ENCODE data around the gene ZIK1. TPM values are rescaled to one million over a fixed set of nuclear protein-coding genes. Genes with fewer than 3 reads are reported as not detected.

Gene ZIK1
- 12.6 and 13.4 TPM in 2 replicates for total RNA-seq

DNA sequence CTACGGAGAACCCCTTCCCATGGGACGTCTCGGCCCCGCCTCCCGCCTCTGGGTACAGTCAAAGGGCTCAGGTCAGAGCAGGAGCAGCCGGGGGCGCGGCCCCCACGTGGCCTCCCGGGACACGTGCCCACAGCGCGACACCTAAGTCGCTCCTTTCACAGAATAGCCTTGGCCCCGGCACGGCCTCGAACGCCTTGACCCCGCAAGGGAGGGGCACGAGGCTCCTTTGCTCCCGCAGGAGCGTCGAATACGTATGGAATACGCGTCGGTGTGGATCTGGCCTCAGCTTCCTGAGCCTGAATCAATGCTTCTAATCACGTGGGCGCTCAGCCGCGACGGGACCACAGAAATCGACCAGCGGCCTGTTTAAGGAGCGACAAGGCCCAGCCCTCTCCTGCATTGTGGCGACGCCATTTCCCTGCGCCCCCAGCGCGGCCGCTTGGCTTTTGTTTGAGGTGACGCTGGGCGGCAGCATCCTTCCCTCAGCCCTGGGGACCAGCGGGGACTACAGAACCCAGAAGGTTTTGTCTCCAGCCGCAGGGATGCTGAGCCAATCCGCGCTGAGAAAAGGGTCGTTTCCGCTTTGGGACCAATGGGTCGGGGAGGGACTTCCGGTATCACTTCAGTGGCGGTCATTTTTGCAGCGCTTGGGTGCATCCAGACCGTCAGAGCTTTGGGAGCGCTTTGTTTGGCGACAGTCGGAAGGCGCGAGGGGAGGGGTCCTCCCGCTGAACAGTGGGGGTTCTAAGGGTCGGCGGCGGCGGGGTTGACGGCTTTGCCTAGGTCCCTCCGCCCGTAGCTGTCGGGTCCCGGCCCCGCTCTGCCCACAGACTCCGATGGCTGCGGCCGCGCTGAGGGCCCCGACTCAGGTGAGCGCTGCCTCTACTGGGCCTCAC is at the start of gene ZIK1:
TSS of gene ZIK1 (plus strand) at position 625 of the 896 bp plus-strand sequence. CDS start at position 837, 212 bp downstream.

DNA sequence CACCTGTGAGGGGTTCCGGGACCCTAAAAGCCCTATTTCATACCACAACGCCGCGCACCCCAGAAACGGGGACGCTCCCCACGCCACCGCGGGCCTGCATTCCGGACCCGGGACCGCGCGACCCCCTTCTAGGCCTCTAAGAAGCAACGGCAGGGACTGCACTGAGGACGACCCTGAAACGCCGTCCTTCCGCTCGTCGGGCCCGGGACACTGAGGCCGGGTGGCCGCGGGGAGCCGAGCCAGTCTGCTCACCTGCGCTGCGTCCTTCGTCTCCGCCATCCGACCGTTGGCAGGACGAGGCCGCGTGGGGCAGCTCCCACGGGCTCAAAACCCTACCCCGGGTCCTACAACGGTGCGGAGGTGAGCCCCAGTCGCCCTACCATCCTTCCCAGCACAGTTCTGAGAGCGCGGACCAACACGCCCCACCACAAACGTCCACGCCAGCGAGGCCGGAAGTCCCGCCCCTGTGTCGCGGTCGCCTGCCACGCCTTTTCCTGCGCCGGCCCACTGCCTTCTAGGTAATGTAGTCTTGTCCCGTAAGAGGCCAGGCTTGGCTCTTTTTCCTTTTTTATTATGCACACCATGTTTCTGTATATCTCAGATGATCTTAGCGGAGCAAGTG is 24.4 kb upstream of the ZIK1 start, which contains the start of gene ZNF550:
TSS of gene ZNF550 (minus strand) at position 460 of the 622 bp plus-strand sequence. CDS start at position 279, 181 bp downstream.

DNA sequence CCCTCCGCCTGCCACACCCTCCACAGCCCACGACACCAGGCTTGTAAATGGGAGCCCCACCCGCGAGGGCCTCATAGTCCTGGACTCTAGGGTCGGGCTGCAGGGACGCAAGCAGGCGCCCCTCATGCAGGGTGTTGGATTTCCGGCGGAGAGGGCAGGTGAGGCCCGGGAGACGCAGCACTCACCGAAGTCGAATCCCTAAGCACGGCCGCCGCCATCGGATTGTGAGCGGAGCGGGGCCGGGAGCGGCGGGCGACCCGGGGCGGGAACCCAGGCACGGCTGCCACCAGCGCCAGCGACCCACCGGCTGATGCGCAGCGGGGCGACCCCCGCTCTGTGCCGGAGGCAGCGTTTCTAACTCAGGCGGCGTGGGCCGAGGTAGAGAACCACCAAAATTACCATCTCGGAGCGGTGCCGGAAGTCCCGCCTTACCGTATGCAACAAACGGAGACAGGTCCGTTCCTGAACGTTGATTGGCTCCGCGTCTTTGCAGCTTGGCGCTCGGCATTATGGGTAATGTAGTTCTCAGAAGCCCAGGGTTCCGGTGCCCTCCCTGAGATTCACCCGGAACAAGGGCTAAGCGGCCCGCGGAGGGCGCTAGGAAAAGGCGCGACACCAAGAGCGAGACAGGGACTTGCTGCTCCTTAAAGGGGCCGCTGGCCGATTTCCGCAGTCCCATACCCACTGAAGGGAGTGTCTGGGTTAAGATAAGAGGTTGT is 5.3 kb upstream of the ZIK1 start, which contains the start of gene ZNF416:
TSS of gene ZNF416 (minus strand) at position 425 of the 719 bp plus-strand sequence. CDS start at position 218, 207 bp downstream.

DNA sequence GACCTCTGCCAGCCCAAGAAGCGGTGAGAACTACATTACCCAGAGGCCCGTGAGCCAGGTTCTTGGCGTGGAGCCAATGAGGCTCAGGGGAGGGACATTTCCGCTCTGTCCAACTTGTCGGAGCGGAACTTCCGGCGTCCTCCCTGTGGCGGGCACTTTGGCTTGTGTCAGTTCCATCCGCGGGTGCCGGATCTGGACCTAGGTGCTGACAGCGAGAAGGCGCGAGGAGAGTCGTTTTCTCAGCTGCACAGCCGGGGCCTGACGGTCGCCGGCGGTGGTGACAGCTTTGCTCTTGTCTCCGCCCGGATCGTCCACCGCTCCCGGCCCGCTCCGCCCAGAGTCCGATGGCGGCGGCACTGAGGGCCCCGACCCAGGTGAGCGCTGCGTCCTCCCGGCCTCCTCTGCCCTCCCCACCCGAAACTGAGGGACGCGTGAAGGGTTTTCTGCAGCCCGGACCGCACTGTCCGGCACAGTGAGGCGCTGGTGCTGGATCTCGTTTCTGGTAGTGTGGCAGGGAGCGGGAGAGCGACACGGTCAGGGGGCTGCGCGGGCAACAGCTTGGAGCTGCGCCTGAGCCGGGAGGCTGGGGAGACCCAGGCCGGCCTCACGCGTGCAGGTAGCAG is 15.9 kb downstream of the ZIK1 start, which contains the start of gene ZNF530:
TSS of gene ZNF530 (plus strand) at position 125 of the 623 bp plus-strand sequence. CDS start 4,461 bp downstream, outside the sequence.

DNA sequence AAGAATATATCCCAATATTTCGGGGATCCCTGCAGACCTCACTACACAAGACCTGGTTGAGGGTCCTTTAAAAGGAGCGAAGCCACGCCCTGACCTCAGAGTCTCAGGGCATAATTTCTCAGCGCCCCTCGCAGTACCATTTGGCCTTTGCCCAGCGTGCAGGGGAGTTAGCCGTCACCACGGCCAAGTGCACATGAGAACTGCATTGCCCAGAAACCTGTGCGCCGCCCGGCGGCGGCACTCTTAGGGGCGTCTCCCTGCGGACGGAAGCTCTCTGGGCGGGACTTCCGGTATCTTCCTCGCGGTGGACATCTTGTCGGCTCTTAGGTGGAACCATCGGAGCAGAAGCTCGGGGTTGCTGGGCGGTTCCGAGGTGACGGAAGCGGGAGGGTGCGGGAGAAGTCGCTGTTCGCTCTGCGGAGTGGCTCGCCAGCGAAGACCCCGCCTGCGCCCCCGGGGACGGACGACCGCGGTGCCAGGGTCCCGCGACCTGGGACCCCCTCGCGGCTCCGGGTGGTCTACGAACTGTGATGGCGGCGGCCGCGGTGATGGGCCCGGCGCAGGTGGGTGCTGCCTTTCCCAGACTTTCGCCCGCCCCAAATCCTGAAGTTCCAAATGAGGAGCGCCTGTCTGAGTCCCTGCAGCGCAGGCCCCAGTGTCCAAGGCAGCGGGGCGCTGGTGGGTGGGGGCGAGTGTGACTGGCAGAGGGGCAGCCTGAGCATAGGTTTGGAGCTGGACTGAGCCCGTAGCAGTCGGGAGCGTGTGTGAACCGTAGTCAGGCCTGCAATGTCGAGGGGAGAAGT is 30.2 kb downstream of the ZIK1 start, which contains the start of gene ZNF134:
TSS of gene ZNF134 (plus strand) at position 302 of the 803 bp plus-strand sequence. CDS start 5,227 bp downstream, outside the sequence.

DNA sequence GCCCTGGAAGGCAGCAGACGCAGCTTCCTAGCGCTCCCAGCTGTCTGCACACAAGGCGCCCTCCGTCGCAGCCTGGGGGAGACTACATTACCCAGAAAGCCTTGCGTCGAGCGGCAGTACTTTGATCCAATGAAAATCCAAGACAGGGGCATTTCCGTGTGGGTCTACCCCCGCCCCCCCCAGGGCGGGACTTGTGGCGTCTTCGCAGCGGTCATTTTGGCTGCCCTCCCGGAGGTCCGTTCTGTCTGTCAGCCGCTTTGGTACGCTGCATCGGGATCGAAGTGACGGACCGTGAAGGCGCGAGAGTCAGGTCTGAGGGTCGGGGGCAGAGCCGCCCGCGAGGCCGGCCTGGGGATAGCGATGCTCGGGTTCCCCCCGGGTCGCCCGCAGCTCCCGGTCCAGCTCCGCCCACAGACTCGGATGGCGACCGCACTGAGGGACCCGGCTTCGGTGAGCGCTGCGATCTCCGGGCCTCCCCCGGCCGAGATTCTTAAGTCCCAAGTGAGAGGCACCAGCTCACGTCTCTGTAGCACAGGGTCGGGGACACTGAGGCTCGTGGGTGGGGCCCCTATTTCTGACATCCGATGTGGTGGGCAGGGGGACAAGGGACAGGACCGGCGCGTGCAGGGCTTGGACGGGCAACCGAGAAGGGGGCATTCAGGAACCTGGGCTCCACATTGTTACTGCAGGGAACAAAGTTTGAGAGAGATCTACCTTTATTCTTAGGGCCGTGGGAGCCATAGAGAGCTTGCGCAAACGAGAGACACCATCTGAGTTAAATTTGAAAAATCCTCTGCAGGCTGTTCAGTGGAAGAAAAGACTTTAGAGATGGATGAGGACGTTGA is 49.3 kb downstream of the ZIK1 start, which contains the start of gene ZNF211:
TSS of gene ZNF211 (plus strand) at position 182 of the 845 bp plus-strand sequence. CDS start at position 361, 179 bp downstream.

Other genes starting within 250 kb of the ZIK1 start
- 13.3 and 15.7 TPM in 2 replicates for gene ZNF304, start 232.9 kb upstream of the ZIK1 start, total RNA-seq
- gene TRAPPC2B, start 220.6 kb upstream of the ZIK1 start, total RNA-seq: 9.7 and 19.1 TPM in 2 replicates
- 4.8 and 6.5 TPM in 2 replicates for gene ZNF547, start 220.6 kb upstream of the ZIK1 start, total RNA-seq
- 28.6 and 29.7 TPM in 2 replicates for gene ZNF548, start 194.3 kb upstream of the ZIK1 start, total RNA-seq
- 9.6 and 13.6 TPM in 2 replicates for gene ZNF17, start 173.0 kb upstream of the ZIK1 start, total RNA-seq
- 32.5 and 34.0 TPM in 2 replicates for gene ZNF749, start 148.8 kb upstream of the ZIK1 start, total RNA-seq
- gene VN1R1, start 127.0 kb upstream of the ZIK1 start, total RNA-seq: 0.78 and 1.0 TPM in 2 replicates
- gene ZNF772, start 106.6 kb upstream of the ZIK1 start, total RNA-seq: 14.4 and 25.0 TPM in 2 replicates
- 30.8 and 36.3 TPM in 2 replicates for gene ZNF419, start 96.4 kb upstream of the ZIK1 start, total RNA-seq
- 29.0 and 40.1 TPM in 2 replicates for gene ZNF773, start 84.2 kb upstream of the ZIK1 start, total RNA-seq
- 8.2 and 11.7 TPM in 2 replicates for gene ZNF549, start 56.8 kb upstream of the ZIK1 start, total RNA-seq
- 8.2 and 12.1 TPM in 2 replicates for gene ZNF550, start 24.3 kb upstream of the ZIK1 start, total RNA-seq
- gene ZNF416, start 5.2 kb upstream of the ZIK1 start, total RNA-seq: 8.5 and 12.5 TPM in 2 replicates
- gene ZNF530, start 15.7 kb downstream of the ZIK1 start, total RNA-seq: 3.4 and 4.4 TPM in 2 replicates
- 24.6 and 38.4 TPM in 2 replicates for gene ZNF134, start 30.1 kb downstream of the ZIK1 start, total RNA-seq
- gene ZNF211, start 49.0 kb downstream of the ZIK1 start, total RNA-seq: 13.0 and 23.1 TPM in 2 replicates
- gene ZSCAN4, start 84.8 kb downstream of the ZIK1 start, total RNA-seq: under 0.01 and 0.50 TPM in 2 replicates
- gene ZNF551, start 97.8 kb downstream of the ZIK1 start, total RNA-seq: 7.5 and 15.7 TPM in 2 replicates
- 1.0 and 4.7 TPM in 2 replicates for gene ZNF154, start 125.1 kb downstream of the ZIK1 start, total RNA-seq
- 3.4 and 6.4 TPM in 2 replicates for gene ZNF671, start 143.5 kb downstream of the ZIK1 start, total RNA-seq
- gene ZNF776, start 162.7 kb downstream of the ZIK1 start, total RNA-seq: 8.9 and 14.8 TPM in 2 replicates
- 15.0 and 19.5 TPM in 2 replicates for gene ZNF586, start 185.5 kb downstream of the ZIK1 start, total RNA-seq
- 5.8 and 10.5 TPM in 2 replicates for gene ZNF552, start 230.8 kb downstream of the ZIK1 start, total RNA-seq
- gene ZNF587B, start 246.2 kb downstream of the ZIK1 start, total RNA-seq: 22.9 and 39.3 TPM in 2 replicates

All from nasal cavity respiratory epithelium epithelial cell of viscerocranial mucosa (primary cell).